Activated T-cell treated with anti-CD3 and anti-CD28 coated beads, Interleukin-2, amount 50 U/mL, for 24 hours (primary cell): ENCODE measurements around the gene NEK7.
A peak's percentile ranks its signal among the peaks of the same experiment; 100 is the strongest.

ENCODE experiments used
- DNase-seq: peaks from one replicate; pipeline ENCODE4 v3.0.0-alpha.2; 2020
- H3K27ac Mint-ChIP-seq: 2 replicates; pipeline ENCODE4 v1.8.0; 2020; ENCODE audit warnings: mild to moderate bottlenecking, mixed read lengths
- H3K27me3 Mint-ChIP-seq: 2 replicates; pipeline ENCODE4 v1.8.0; 2020; ENCODE audit warnings: mixed read lengths
- H3K36me3 Mint-ChIP-seq: 2 replicates; pipeline ENCODE4 v1.8.0; 2020; ENCODE audit warnings: low read depth, mixed read lengths
- H3K4me1 Mint-ChIP-seq: 2 replicates; pipeline ENCODE4 v1.8.0; 2020; ENCODE audit warnings: low read depth, mixed read lengths
- H3K4me3 Mint-ChIP-seq: 2 replicates; pipeline ENCODE4 v1.8.0; 2020; ENCODE audit warnings: mild to moderate bottlenecking, moderate library complexity, mixed read lengths
- H3K9me3 Mint-ChIP-seq: 2 replicates; pipeline ENCODE4 v1.8.0; 2020; ENCODE audit warnings: mixed read lengths

The NEK7 gene

GRCh38 chr1:198169672-198170071 is 12.9 kb downstream of the NEK7 start:
- no peak for DNase-seq

GRCh38 chr1:198171667-198172540 is 15.1 kb downstream of the NEK7 start:
- no peak overlapping the region for H3K4me3 Mint-ChIP-seq

More at GRCh38 chr1:198169672-198170071, 12.9 kb downstream of the NEK7 start:
- H3K27ac Mint-ChIP-seq = peak overlapping the region; percentile 97
- H3K9me3 Mint-ChIP-seq = no peaks in the 10 kb centered on the region
- peaks cover 91% of the 10 kb centered on the region for H3K4me1 Mint-ChIP-seq
- no peaks in the 10 kb centered on the region for H3K27me3 Mint-ChIP-seq
- H3K4me3 Mint-ChIP-seq = peak overlapping the region; percentile 18
- peaks cover 5% of the 10 kb centered on the region for H3K36me3 Mint-ChIP-seq

GRCh38 chr1:198173832-198174231 is 17.0 kb downstream of the NEK7 start:
- Mint-ChIP-seq H3K4me3 (peak overlapping the region; percentile 57), H3K9me3 (no peaks in the 10 kb centered on the region)
- DNase-seq = no peak

More at GRCh38 chr1:198171667-198172540, 15.1 kb downstream of the NEK7 start:
- H3K4me1 Mint-ChIP-seq = peaks cover 90% of the 10 kb centered on the region
- H3K27me3 Mint-ChIP-seq = no peaks in the 10 kb centered on the region
- peaks cover 5% of the 10 kb centered on the region for H3K36me3 Mint-ChIP-seq
- peak overlapping the region; percentile 90 for H3K27ac Mint-ChIP-seq
- DNase-seq = no peak
- H3K9me3 Mint-ChIP-seq = no peaks in the 10 kb centered on the region

GRCh38 chr1:198174297-198174696 is 17.5 kb downstream of the NEK7 start:
- Mint-ChIP-seq H3K27ac (peak overlapping the region; percentile 90), H3K4me3 (peak overlapping the region; percentile 57), H3K9me3 (no peaks in the 10 kb centered on the region), H3K36me3 (peaks cover 5% of the 10 kb centered on the region), H3K27me3 (no peaks in the 10 kb centered on the region), H3K4me1 (peaks cover 89% of the 10 kb centered on the region)
- DNase-seq = no peak

More at GRCh38 chr1:198173832-198174231, 17.0 kb downstream of the NEK7 start:
- Mint-ChIP-seq H3K36me3 (peaks cover 5% of the 10 kb centered on the region), H3K4me1 (peaks cover 90% of the 10 kb centered on the region), H3K27ac (peak overlapping the region; percentile 90), H3K27me3 (no peaks in the 10 kb centered on the region)

- Mint-ChIP-seq H3K9me3 (no peaks in the 10 kb centered on the region), H3K36me3 (peaks cover 2% of the 10 kb centered on the region), H3K4me1 (peaks cover 89% of the 10 kb centered on the region), H3K27ac (peak overlapping the region; percentile 86), H3K27me3 (no peaks in the 10 kb centered on the region), H3K4me3 (peak overlapping the region; percentile 27)
- DNase-seq = no peak
Observed at GRCh38 chr1:198175423-198176170, 18.8 kb downstream of the NEK7 start.

DNA sequence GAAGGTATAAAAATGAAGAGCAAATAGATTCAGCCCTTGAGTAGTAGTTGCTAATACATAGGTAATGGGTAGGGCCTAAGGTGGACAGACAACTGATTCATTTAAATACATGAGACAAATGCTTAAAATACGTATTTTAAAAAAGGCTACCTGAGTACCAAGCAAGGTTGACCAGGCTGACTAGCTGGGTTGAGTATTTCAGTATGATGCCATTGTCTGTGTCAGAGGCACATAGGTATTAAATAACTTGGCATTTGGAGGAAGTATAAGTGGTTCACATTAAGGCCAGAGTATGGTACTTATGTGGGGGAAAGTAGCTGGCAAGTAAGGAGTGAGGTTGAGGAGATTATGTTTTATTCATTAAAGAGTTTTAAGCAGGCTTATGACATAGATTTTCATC is 19.4 kb downstream of the NEK7 start:
- H3K4me1 Mint-ChIP-seq = peaks cover 90% of the 10 kb centered on the region
- H3K27me3 Mint-ChIP-seq = no peaks in the 10 kb centered on the region
- no peaks in the 10 kb centered on the region for H3K9me3 Mint-ChIP-seq
- DNase-seq = no peak
- peaks cover 2% of the 10 kb centered on the region for H3K36me3 Mint-ChIP-seq
- peak overlapping the region; percentile 86 for H3K27ac Mint-ChIP-seq
- H3K4me3 Mint-ChIP-seq = peak overlapping the region; percentile 27

GRCh38 chr1:198177546-198177945 is 20.7 kb downstream of the NEK7 start:
- DNase-seq = no peak
- H3K4me1 Mint-ChIP-seq = peaks cover 91% of the 10 kb centered on the region
- H3K27me3 Mint-ChIP-seq = no peaks in the 10 kb centered on the region
- no peaks in the 10 kb centered on the region for H3K9me3 Mint-ChIP-seq
- peak overlapping the region; percentile 86 for H3K27ac Mint-ChIP-seq
- peak overlapping the region; percentile 25 for H3K4me3 Mint-ChIP-seq
- no peaks in the 10 kb centered on the region for H3K36me3 Mint-ChIP-seq

- Mint-ChIP-seq H3K27me3 (no peaks in the 10 kb centered on the region), H3K4me3 (no peak overlapping the region), H3K36me3 (peaks cover 4% of the 10 kb centered on the region), H3K9me3 (no peaks in the 10 kb centered on the region), H3K4me1 (peaks cover 91% of the 10 kb centered on the region), H3K27ac (peak overlapping the region; percentile 86)
- no peak for DNase-seq
Observed at GRCh38 chr1:198178615-198179014, 21.8 kb downstream of the NEK7 start.

- H3K4me3 Mint-ChIP-seq = peak overlapping the region; percentile 40
- H3K36me3 Mint-ChIP-seq = peaks cover 8% of the 10 kb centered on the region
- peak overlapping the region; percentile 86 for H3K27ac Mint-ChIP-seq
- no peak for DNase-seq
- H3K9me3 Mint-ChIP-seq = no peaks in the 10 kb centered on the region
- H3K4me1 Mint-ChIP-seq = peaks cover 88% of the 10 kb centered on the region
- H3K27me3 Mint-ChIP-seq = no peaks in the 10 kb centered on the region
Observed at GRCh38 chr1:198179556-198179981, 22.8 kb downstream of the NEK7 start.

GRCh38 chr1:198183605-198184004 is 26.8 kb downstream of the NEK7 start:
- Mint-ChIP-seq H3K36me3 (peaks cover 8% of the 10 kb centered on the region), H3K27me3 (no peaks in the 10 kb centered on the region), H3K27ac (peak overlapping the region; percentile 7), H3K9me3 (no peaks in the 10 kb centered on the region), H3K4me3 (no peak overlapping the region), H3K4me1 (peaks cover 88% of the 10 kb centered on the region)
- no peak for DNase-seq

- H3K9me3 Mint-ChIP-seq = no peaks in the 10 kb centered on the region
- H3K36me3 Mint-ChIP-seq = peaks cover 8% of the 10 kb centered on the region
- H3K27me3 Mint-ChIP-seq = no peaks in the 10 kb centered on the region
- peak overlapping the region; percentile 37 for H3K27ac Mint-ChIP-seq
- peaks cover 89% of the 10 kb centered on the region for H3K4me1 Mint-ChIP-seq
- DNase-seq = no peak
- H3K4me3 Mint-ChIP-seq = no peak overlapping the region
Observed at GRCh38 chr1:198184516-198184915, 27.7 kb downstream of the NEK7 start.

DNA sequence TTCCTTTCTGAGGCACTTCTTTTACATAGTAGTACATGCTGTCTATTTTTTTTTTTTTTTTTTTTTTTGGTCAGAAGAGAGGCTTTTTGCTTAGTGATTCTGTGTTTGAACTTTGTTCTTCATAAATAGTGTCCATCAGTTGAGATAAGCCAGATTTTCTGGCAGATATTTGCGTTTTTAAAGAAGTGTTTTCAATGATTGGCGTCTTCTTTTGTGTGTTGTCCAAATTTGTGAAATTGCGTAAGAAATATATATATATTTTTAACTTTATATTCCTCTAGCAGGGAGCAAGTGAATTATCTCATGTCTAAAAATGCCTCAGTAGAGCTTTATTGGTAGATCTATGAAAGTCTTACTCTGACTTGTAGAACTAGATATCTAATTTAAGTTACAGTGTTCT is 28.3 kb downstream of the NEK7 start:
- H3K9me3 Mint-ChIP-seq = no peaks in the 10 kb centered on the region
- no peak for DNase-seq
- H3K4me1 Mint-ChIP-seq = peaks cover 89% of the 10 kb centered on the region
- peaks cover 8% of the 10 kb centered on the region for H3K36me3 Mint-ChIP-seq
- H3K27ac Mint-ChIP-seq = peak overlapping the region; percentile 37
- no peaks in the 10 kb centered on the region for H3K27me3 Mint-ChIP-seq
- no peak overlapping the region for H3K4me3 Mint-ChIP-seq

GRCh38 chr1:198185759-198186158 is 29.0 kb downstream of the NEK7 start:
- H3K27ac Mint-ChIP-seq = peak overlapping the region; percentile 92
- H3K9me3 Mint-ChIP-seq = no peaks in the 10 kb centered on the region

GRCh38 chr1:198186916-198187580 is 30.2 kb downstream of the NEK7 start:
- H3K9me3 Mint-ChIP-seq = no peaks in the 10 kb centered on the region

More at GRCh38 chr1:198185759-198186158, 29.0 kb downstream of the NEK7 start:
- no peak for DNase-seq
- no peaks in the 10 kb centered on the region for H3K27me3 Mint-ChIP-seq
- H3K36me3 Mint-ChIP-seq = peaks cover 8% of the 10 kb centered on the region
- H3K4me3 Mint-ChIP-seq = peak overlapping the region; percentile 65
- H3K4me1 Mint-ChIP-seq = peaks cover 91% of the 10 kb centered on the region

More at GRCh38 chr1:198186916-198187580, 30.2 kb downstream of the NEK7 start:
- Mint-ChIP-seq H3K27me3 (no peaks in the 10 kb centered on the region), H3K4me3 (no peak overlapping the region), H3K27ac (peak overlapping the region; percentile 88), H3K4me1 (peaks cover 89% of the 10 kb centered on the region), H3K36me3 (peaks cover 8% of the 10 kb centered on the region)
- no peak for DNase-seq
